HG02678 (cell line): ENCODE measurements around the gene ARL8B.

ENCODE experiments used
- ATAC-seq: cut with Tn5 transposase; IDR thresholded peaks from one replicate; pipeline ENCODE4 v1.9.1; 2021; ENCODE audit warnings: mild to moderate bottlenecking, moderate library complexity; ENCODE audit not compliant: unreplicated experiment

Gene ARL8B

DNA sequence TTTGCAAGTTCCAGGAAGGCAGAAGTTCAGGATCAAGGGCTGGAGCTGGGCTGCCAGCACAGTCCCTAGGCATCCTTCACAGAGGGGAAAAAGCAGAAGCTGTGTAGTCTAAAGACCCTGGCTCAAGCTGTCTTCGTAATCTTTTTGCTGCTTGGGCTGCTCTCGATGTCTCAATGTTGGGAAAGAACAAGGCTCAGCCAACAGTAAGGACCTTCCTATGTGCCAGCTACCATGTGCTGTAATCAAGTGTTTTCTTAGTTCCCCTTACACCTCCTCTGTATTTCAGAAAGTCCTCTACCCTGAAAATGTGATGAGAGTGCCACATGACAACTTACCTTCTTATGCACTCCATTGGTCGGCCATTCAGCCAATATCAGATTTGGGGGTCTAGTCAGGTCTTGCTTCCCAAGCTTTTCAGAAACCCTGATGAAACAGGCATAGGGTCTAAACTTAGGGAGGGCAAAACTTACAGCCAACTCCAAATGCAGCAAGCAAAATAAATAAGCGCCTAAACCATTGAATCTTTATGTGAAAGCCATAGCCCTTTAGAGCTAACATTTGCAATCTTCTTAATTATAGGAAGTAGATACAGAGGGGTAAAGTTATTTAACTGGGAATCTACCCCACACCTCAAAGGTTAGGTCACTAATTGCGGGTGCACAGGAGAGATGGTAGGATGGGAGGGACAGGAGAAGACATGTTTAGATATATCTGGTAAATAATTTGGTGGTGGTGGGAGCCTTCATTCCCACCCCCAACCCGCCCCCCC lies 64.2 kb downstream of the ARL8B start:
- no peak for ATAC-seq

DNA sequence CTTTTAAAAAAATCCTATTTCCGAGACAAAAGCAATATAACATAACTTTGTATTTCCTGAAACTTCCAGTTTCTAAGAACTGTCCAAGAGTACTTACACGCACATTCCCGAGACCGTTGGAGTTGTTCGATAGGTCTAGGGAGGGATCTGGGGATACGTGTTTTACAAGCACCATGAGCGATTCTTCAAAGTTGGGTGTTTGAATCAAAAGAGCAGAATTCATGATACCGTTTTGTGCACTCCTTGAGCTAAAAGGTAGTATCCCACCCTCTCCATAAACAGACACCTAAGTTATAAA lies 64.7 kb downstream of the ARL8B start:
- ATAC-seq: no peak

DNA sequence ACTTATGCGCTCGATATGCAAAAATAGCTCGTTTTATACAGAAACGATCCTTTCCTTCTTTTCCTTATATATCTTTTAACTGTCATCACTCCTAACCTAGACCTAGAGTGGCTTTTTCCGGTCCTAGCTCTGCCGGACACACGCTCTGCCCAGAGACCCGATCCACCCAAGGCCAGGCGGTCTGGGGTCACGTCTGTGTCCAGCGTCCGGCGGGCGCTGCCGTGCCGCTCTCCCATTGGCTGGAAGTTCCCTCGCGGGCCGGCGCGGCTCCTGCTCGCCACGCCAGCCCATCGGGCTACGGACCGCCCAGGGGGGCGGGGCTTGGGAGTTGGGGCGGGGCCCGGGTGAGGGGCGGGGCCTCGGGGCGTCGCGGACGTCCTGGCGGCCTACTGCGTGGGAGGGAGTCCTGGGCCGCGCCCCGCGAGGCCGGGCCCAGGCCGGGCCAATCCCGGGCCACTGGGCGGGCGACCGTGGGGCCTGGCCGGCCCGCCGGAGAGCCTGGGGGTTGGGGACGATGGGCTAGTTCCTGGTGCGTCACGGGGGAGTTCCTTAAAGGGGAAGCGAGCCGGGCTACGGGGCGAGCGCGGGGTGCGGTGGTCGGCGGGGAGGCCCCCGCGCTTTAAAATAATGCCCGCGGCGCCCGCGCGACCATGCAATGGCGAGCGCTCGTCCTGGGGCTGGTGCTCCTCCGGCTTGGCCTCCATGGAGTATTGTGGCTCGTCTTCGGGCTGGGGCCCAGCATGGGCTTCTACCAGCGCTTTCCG lies 65.2 kb downstream of the ARL8B start, which contains the start of gene EDEM1:
Gene EDEM1, plus strand, starts transcription at position 552 of the 764 bp plus-strand sequence. Its CDS starts 99 bp downstream, at position 651.
- ATAC-seq: peak; percentile 82

DNA sequence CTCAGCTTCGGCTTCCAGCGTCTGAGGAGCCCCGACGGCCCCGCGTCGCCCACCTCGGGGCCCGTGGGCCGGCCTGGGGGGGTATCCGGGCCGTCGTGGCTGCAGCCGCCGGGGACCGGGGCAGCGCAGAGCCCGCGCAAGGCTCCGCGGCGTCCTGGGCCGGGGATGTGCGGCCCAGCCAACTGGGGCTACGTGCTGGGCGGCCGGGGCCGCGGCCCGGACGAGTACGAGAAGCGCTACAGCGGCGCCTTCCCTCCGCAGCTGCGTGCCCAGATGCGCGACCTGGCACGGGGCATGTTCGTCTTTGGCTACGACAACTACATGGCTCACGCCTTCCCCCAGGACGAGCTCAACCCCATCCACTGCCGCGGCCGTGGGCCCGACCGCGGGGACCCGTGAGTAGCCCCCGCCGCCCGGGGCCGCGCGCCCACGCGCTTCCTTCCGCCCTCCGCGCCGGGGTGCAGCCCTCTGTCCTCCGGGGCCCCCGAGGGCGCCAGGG lies 65.9 kb downstream of the ARL8B start:
- peak; percentile 13 for ATAC-seq

DNA sequence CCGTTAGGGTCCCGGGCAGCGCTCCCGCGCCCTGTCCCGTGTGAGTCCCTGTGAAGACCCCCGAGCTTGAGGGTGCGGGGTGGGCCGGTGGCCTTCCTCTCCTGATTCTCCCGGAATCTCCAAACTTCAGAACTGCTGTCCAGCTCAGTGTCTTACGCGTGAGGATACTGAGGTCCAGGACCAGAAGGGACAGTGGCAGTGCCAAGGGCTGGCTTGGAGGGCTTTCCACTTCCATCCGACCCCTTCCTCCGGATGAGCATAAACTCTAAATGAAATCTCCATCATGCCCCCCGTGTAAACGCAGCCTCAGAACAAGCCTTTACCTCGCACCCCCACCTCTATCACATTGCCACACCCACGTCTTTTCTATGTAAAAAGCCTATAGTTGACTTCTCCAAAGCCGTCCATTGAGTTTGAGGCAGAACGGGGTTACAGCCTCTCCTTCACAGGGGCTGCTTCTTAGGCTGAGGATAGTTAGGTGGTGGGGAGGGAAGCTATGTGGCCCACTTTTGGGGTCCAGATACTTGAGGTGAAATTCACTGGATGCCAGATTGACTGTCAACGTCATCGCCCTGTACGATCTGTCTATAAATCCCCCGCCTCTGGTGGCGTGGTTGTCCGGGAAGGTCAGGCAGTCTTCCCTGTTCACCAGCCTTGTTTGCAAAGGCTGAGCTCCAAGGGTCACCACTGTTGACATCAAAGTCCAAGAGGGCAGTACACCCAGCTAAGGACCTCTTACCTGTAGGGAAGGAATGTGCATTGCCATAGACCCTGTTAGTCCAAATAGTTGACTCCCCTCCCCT lies 66.5 kb downstream of the ARL8B start:
- ATAC-seq: no peak

DNA sequence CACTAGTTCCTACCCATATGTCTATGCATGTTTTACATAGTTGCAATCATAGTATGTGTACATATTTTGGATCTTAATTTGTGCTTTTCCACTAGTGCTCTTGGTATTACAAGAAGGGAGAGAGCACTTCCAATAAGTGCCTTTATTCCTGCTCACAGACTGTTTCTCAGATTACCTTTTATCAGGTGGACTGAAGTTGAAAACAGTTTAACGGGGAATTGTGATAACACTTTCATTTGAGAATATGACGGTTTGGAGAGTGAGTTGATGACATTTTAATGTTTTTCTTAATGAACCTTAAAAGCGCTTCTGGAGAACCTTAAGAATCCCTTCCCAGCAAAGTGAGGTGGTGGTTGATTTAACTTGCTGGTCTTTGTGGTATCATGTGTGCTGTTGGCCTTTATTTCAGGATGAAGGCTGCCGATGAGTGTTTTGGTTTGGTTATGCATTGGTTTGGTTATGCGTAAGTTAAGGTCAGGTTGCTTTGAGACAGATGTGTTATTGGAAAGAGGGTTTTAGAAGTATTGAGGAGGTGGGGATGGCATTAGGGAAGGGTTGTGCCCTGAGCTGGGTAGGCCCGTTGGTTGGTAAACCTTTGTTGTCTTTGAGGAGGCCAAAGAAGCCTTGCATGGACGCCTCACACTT lies 68.2 kb downstream of the ARL8B start:
- no peak for ATAC-seq

DNA sequence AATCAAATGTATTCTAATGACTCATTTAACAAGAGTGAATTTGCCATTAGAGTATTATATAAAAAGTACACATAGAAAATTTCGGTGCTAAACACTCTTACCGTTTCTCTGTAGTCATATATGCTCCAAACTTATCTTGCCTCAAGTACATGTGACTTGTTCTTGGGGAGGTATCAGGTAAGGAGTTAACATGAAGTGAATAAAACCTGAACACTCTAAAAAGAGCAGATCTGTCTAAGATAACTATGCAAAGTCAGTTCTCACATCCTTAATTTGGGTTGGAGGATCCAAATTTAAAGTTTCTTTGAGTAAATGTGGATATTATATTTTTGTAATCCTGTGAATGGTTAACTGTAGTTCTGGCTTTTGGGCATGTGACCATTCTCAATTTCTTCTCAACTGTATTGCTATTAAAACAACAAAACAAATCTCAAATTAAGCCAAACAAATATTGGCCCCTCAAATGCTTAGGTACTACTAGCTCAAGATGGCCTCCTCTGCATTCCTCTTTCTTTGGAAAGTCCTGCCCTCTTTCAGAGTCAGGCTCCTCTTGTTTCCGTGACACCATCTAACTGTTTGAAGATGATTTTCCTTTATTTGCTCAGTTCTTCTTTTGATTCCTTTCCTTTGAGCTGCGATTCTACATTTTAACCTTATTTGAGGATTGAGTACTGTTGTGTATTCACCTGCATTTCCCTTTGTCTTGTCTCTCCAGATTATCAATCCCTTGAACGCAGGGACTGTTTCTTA lies 69.6 kb downstream of the ARL8B start:
- ATAC-seq: peak; percentile 9

DNA sequence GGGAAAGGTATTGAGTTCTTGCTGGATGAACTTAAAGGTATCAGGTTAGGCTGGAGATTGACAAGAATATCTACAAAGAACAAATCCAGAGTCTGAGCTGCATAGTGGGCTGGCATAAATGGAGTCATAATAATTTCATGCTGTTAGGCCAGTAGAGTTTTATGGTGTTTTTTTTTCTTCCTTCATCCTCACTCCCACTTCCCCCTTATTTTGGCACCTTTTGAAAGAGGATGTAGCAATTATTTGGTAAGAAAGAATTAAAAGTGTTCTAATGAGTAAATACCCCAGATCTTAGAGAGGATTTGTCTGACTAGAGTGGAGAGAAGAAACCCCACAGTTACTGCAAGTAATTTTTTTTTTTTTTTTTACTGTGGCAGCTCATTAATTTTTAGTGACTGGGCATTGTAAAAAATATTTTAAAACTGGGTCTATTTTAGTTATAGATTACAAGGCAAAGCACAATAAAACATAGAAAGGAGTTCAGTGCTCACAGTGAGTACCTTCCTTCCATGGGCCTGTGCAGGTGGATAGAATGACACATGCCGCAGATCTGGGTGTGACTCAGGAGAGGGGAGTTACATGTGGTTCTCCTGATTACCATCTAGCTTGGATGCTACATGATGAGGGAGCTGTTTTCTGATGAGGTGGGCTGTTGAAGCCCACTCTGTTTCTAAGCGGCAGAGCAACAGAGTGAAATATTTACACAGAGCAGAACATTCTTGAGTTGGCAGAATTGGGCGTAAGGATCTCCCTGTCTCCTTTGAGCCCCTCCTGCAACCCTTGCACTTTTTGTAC lies 70.7 kb downstream of the ARL8B start:
- ATAC-seq: no peak

DNA sequence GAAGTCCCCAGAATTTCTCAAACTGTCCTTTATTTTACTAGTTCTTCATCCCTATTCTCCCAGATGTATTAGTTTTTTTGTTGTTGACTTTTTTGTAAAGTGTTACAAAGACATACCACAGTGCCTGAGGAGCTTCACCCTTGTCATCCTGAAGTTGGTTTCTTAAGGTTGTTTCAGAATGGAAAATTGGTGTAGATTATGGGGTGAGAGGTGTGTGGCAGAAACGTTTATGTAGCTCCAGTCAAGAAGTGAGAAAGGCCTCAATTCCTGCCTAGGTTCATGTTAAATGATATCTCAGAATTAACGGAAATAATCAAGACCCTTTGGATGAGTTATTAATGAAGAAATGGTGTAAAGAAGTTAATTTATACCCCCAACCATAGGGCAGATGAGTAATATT lies 72.2 kb downstream of the ARL8B start:
- ATAC-seq: no peak

DNA sequence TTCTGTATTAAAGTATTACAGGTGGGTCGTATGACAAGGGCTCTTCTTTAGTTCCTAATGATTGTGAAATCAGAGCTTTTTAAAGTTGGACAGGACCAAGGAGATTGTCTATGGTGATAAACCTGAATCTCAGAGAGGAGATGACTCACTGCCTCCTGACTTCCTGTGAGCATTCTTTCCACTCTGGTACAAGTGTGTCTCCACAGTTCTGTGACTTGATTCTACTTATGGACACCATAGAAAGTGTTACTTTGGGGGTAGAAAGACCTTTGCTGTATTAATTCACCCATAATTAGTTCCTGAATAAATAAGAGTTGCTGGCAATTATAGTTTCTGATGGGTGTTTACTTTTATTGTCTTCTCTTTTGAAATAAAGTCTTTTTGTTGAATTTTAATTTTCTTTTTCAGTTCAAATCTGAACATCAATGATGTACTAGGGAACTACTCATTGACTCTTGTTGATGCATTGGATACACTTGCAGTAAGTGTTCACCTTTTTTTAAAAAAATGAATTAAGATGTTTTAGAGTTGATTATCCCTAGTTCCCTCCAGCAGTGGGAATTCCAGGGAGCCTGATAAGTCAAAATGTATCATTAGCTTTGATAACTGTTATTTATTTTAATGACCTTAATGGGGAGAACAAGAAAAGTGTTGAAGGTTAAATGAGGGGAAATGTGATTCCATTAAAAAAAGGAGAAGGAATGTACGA lies 72.9 kb downstream of the ARL8B start:
- peak; percentile 31 for ATAC-seq

DNA sequence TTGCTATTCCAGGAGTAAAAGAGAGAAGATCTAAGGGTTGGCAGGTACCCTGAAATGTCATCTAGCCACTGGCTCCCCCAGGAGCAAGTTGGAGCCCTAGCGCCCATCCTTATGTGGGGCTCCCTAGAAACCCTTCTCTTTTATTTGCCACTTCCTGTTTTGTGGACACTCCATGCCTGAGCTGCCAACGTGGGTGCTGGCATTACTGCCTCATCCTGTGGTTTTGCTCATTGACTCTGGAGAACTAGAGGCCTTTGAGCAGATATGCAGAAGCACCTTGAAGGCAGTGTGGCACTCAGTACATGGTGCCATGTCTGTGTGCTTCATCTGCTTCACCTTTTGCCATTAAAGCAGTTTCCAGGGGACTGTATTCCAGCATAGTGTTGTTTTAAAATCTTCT lies 73.5 kb downstream of the ARL8B start:
- no peak for ATAC-seq

DNA sequence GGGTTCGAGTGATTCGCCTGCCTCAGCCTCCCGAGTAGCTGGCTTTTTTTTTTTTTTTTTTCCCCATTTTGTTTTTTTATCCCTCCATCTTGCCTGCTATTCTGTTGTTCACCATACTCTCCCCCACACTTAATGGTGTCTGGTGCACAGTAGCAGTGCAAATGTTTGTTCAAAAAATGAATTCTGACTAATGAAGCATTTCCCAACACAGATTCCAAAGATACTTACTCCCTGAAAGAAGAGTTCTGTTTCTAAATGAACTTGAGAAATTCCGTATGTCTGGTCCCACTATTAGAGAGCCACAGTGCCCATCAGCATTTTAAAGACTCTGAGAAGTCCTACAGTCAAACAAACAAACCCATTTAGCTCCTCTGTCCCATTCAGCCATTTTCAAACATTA lies 74.9 kb downstream of the ARL8B start:
- ATAC-seq: no peak

DNA sequence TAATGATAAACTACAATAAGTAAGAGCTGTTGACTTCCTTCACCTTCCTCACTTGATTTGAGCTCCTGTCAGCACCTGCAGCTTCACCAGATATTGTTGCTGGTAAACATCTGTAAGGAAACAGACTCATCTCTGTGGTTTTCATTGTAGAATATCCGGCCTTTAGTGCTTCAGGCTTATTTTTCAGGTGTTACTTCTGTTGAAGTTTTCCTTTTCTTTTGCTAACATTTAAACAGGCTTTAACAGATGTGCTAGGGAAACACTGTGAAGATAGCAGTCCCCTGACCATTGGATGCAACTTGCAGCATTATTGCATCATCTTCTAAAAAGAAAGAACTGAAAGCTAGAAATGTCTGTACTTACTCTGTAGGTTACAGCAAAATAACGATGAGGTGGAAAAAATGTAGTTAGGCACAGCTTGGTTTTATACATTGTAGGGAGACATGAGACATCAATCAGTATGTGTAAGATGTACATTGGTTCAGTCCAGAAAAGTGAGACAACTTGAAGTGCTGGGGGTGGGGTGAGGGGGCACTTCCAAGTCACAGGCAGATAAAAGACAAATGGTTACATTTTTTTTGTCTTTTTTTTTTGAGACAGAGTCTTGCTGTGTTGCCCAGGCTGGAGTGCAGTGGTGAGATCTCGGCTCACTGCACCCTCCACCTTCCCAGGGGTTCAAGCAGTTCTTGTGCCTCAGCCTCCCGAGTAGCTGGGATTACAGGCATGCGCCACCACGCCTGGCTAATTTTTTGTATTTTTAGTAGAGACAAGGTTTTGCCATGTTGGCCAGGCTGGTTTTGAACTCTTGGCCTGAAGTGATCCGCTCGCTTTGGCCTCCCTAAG lies 75.6 kb downstream of the ARL8B start:
- ATAC-seq: peak; percentile 70

DNA sequence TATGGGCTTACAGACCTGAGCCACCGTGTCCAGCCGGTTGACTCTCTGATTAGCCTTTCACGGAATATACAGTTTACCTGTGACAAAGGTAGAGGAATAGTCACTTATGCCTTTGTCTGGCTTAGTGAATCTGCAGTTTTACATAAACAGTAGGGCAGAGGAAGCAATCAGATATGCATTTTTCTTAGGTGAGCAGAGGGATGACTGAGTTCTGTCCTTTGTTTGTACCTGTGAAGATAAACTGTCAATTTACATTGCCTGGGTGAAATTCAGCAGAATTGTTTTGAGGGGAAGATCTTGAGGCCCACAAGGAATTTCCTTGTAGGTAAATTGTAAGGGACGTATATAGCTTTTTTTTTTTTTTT lies 76.2 kb downstream of the ARL8B start:
- ATAC-seq: no peak

DNA sequence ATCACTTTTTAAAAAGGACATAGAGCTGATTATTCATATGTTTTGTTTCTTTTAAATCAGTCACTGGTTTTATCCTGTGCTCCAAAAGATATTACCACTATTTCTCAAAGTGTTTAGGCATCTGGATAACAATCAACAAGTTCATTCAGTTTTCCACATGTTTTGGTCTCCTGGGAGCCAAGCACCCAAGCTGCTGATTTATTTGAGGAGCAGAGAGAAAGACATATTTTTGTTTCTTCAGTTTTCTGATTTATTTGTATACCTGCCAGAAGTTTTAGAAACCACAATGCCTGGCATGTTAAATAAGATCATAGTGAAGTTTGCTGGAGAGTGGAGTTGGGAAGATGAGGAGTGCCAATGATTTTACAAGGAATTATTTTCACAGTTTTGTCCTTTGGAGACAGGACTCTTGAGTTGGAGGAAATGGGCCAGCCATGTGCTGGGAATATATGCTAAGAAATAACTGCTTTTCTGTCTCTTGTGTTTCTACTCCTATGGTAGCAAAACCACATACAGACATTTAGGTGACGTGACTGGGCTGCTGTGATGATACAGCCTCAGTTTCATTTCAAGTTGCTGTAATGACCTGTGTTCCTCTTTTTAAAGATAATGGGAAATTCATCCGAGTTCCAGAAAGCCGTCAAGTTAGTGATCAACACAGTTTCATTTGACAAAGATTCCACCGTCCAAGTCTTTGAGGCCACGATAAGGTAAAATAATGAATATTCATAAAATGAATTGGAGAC lies 77.1 kb downstream of the ARL8B start:
- peak; percentile 41 for ATAC-seq

DNA sequence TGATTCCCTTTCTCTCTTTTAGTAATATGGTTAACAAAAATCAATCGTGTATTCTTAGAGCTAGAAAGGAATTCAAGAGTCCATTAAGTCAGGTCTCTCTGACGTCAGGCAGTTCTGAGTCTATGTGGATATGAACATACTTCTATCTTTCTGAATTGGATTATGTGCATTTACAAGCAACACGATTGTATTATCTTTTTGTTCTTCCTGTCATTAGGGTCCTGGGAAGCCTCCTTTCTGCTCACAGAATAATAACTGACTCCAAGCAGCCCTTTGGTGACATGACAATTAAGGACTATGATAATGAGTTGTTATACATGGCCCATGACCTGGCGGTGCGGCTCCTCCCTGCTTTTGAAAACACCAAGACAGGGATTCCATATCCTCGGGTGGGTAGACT lies 79.4 kb downstream of the ARL8B start:
- ATAC-seq: no peak

DNA sequence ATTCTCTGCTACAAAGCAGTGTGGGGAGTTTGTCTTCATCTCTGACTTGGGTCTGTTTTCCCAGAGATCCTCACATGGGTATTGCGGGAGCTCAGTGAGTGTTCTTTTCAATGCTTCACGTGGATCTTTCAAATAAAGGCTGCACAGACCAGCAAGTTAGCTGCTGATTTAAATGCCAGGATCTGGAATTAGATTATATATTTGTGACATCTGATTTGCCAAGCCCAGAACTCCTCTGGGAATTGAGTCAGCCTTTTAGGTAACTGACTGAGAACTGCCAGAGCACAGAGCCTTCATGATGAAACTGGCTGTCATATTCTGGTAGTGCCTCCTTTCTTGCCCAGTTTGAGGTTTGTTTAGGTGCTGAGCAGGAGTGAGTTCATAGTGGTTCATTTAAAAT lies 80.1 kb downstream of the ARL8B start:
- no peak for ATAC-seq
